ENCODE results near the gene ATP11B. TPM values are rescaled to one million over a fixed set of nuclear protein-coding genes. Genes with fewer than 3 reads are reported as not detected.

ATP11B gene
- total RNA-seq, 2 donors from 2014 or later, result 30.1 to 125 TPM

DNA sequence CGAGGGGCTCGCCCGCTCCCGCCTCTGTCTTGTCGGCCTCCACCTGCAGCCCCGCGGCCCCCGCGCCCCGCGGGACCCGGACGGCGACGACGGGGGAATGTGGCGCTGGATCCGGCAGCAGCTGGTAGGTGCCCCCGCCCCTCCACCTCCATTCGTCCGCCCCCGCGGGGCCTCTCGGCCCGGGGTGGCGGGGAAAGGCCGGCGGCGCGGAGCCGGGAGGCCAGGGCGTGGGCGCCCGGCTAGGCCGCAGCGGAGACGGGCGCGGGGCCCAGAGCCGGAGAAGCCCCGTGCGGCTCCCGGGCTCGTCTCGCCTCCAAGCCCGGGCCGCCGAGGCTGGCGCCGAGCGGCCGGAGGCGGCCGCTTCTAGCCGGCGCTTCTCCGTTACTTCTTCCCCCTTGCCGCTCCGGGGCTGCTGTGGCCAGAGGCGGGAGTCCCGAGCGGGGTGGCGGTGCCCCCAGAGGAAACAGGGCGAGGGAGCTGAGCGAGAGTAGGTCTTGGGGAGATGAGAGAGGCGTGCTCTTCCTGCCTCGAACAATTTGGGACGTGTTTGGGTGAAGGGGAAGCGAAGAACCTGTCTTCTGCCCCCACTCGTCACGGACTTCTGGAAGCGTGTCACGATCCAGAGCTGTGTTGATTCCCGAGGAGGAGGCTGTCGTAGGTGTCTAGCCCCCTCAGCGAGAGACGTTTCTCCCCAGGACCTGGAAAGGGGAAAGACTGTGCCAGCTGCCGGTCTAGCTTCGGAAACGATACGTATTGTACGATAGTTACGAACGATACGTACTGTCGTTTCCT, 555 bp downstream of the ATP11B start:
- peaks cover 31% of the 10 kb centered on the region for H3K4me1 ChIP-seq
- 0 to 1% methylated on average over 21 to 83 of the region's 86 CpGs for WGBS, 2 donors
- DNase-seq (peak; percentile 37 to 61 (median 44)), ATAC-seq (peak; percentile 64)
- TF ChIP-seq, protein P1, sequence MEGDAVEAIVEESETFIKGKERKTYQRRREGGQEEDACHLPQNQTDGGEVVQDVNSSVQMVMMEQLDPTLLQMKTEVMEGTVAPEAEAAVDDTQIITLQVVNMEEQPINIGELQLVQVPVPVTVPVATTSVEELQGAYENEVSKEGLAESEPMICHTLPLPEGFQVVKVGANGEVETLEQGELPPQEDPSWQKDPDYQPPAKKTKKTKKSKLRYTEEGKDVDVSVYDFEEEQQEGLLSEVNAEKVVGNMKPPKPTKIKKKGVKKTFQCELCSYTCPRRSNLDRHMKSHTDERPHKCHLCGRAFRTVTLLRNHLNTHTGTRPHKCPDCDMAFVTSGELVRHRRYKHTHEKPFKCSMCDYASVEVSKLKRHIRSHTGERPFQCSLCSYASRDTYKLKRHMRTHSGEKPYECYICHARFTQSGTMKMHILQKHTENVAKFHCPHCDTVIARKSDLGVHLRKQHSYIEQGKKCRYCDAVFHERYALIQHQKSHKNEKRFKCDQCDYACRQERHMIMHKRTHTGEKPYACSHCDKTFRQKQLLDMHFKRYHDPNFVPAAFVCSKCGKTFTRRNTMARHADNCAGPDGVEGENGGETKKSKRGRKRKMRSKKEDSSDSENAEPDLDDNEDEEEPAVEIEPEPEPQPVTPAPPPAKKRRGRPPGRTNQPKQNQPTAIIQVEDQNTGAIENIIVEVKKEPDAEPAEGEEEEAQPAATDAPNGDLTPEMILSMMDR (IDR thresholded peaks at IDR 0.05), result no peak
- peak in 2 of 3 donors; percentile 45 to 64 for TF ChIP-seq POLR2A (IDR thresholded peaks at IDR 0.05)
- intact Hi-C loops (cut with DNase I), result no loop called here
- peak overlapping the region; percentile 53 to 82 for H3K4me3 ChIP-seq
- no peaks in the 10 kb centered on the region for H3K9me3 ChIP-seq
- H3K27me3 ChIP-seq, result no peaks in the 10 kb centered on the region
- H3K36me3 ChIP-seq (replicated peaks in 1 of 2; ENCODE audit: insufficient read depth in 1 of 2, low read depth in 2 of 2), result no peaks in the 10 kb centered on the region
- H3K27ac ChIP-seq, result peak overlapping the region; percentile 77 to 98 (median 94)

DNA sequence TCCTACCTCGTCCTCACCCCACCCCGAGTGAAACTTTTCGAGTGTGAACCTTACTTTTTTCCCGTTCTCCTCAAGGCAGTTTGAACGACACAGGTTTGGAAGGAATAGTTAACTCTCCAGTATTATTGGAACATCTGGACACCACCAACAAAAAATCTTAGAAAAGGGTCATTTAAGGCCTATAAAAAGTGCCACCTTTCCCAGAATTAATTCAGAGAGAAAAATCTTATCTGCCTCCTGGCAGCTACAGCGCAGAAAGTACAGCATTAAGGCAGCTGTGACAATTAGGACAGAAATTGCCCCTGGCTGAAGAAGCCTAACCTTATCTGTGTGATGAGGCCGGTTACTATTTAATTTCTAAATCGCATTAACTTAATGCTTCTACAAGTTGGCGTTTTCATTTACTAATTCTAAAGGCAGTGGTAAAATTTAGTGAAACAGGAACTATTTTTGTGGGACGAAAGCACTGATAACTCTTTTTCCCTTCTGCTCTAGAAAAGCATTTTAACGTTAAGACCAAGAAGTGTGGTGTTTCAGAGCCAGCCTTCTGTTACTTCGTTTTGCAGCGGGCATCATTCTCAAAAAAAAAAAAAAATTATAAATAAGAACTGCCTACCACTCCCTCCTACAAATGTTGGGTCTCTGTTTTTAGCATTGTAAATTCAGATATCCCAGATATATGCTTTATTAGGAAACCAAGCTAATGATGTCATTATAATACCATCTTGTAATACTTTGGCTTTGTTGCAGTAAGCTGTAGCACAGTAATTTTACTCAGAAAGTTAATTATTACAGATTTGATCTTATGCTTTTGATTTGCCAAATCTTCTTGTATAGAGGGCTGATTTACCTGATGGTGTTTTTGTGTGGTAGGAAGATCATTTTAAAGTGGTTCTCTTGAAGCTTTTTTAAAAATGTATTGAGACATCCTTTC, 1.4 kb downstream of the ATP11B start:
- H3K36me3 ChIP-seq (replicated peaks in 1 of 2; ENCODE audit: insufficient read depth in 1 of 2, low read depth in 2 of 2), result no peaks in the 10 kb centered on the region
- no peaks in the 10 kb centered on the region for H3K27me3 ChIP-seq
- H3K27ac ChIP-seq, result peak overlapping the region; percentile 77 to 98 (median 94)
- H3K4me3 ChIP-seq, result peak overlapping the region; percentile 53 to 82
- H3K4me1 ChIP-seq, result peaks cover 31% of the 10 kb centered on the region
- H3K9me3 ChIP-seq, result no peaks in the 10 kb centered on the region
- ATAC-seq, result no peak
- intact Hi-C loops (cut with DNase I), result no loop called here
- no peak for TF ChIP-seq POLR2A (IDR thresholded peaks at IDR 0.05)
- TF ChIP-seq, protein P1 (IDR thresholded peaks at IDR 0.05), result no peak
- WGBS, 2 donors, result 1 to 5% methylated on average over 13 of the region's 13 CpGs
- DNase-seq, result peak in 1 of 4 donors; percentile 10

DNA sequence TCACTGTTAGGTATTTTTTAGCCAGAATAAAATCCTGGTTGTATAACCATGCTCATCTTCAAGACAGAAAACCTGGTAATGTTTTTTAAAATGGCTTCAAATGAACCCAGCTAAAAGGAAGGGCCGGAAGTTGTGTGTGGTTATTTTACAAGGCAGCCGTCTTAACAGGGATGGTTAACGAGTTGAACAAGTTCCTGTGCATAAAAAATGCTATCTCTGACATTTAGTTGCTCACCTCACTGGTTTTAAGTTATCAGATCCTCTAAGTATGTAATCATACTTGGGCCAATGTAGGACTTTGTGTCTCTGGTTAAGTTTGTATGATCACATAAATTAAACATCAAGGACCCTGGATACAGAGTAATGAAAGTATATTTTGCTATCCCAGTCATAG, 2.1 kb downstream of the ATP11B start:
- Histone ChIP-seq H3K9me3 (no peaks in the 10 kb centered on the region), H3K4me3 (no peak overlapping the region), H3K27me3 (no peaks in the 10 kb centered on the region), H3K27ac (peak overlapping the region in 2 of 4 donors; percentile 96 to 98), H3K4me1 (peaks cover 31% of the 10 kb centered on the region), H3K36me3 (replicated peaks in 1 of 2; ENCODE audit: insufficient read depth in 1 of 2, low read depth in 2 of 2) (no peaks in the 10 kb centered on the region)
- no peak for ATAC-seq
- intact Hi-C loops (cut with DNase I), result no loop called here
- TF ChIP-seq POLR2A (IDR thresholded peaks at IDR 0.05), result no peak
- TF ChIP-seq, protein P1 (IDR thresholded peaks at IDR 0.05), result no peak
- peak in 1 of 4 donors; percentile 13 for DNase-seq
- WGBS, 2 donors, result 11 to 17% methylated on average over 3 of the region's 3 CpGs

DNA sequence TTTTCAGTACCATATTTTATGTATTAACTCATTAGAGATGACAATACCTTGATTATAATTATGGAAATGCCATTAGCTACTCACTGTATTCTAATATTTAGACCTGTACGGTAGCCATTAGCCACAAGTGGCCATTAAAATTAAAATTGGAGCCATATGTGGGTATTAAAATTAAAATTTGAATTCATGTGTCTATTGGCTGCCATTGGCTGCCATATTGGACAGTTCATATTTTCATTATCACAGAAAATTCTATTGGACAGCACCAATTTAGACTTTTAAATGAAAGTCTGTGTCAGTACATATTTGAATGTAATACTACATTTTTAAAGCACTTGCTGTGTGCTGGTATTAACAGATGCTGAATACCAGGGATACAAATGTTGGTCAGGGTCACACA, 3.0 kb downstream of the ATP11B start:
- no peaks in the 10 kb centered on the region for H3K9me3 ChIP-seq
- H3K27me3 ChIP-seq, result no peaks in the 10 kb centered on the region
- H3K4me3 ChIP-seq, result no peak overlapping the region
- TF ChIP-seq POLR2A (IDR thresholded peaks at IDR 0.05), result no peak
- TF ChIP-seq, protein P1 (IDR thresholded peaks at IDR 0.05), result no peak
- no peaks in the 10 kb centered on the region for H3K36me3 ChIP-seq (replicated peaks in 1 of 2; ENCODE audit: insufficient read depth in 1 of 2, low read depth in 2 of 2)
- ATAC-seq, result no peak
- no peak for DNase-seq
- intact Hi-C loops (cut with DNase I), result no loop called here
- 100% methylated on average over 1 of the region's 1 CpG for WGBS, 2 donors
- peaks cover 31% of the 10 kb centered on the region for H3K4me1 ChIP-seq
- H3K27ac ChIP-seq, result no peak overlapping the region

Data from body of pancreas (tissue), 4 donors.